ENCODE measurements around the gene LRP8. TPM values are rescaled to one million over a fixed set of nuclear protein-coding genes. Genes with fewer than 3 reads are reported as not detected.

Gene LRP8
- polyA plus RNA-seq, 5 donors, result 7.5 to 13.5 (median 10.1) TPM

GRCh38 chr1:53262000-53262399 is 65.9 kb downstream of the LRP8 start:
- no peak for DNase-seq

DNA sequence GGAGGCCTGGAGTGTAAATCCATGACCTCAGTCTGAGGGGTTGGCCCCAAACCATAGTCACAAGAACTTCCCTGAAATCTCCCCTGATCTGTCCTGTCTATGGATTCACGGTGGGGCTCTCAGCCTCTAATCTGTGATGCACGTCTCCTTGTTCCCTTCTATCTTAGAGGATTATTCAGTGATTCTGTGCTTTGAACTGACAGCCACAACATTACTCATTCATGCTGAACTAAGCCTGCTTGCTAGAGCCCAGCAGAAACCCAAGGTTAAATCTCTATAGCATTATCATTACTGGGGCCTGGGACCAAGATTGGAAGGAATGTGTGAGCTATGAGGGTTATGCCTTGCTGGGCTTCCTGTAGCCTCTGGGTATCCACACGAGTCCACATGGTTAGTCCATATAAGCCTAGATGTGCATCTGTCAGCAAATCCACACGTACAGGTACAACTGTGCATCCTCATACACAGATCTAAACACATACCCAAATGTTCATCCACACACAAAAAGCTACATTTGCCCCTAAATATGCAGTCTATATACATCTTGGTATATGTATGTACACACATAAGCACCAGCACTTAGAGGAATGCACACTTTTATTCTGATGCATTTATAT is 67.1 kb downstream of the LRP8 start:
- DNase-seq, result no peak

- no peak for DNase-seq
These were observed 67.9 kb downstream of the LRP8 start for GRCh38 chr1:53259932-53260331.

DNA sequence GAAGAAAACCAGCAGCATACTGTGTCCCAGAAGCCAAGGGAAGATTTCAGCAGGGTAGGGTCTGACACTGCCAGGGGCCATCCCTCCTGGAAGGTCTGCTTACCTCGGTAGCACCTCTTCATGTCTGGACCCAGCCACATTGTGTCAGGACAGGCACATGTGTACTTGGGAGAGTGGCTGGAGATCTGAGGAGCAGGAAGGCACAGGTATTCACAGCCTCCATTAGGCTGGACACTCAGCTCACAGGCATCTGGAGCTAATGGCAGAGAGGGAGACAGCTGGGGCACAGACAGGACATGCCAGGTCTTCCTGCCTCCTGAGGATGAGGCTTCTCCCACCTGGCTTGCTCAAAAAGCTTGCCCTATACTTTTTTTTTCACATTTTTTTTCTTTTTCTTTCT is 69.7 kb downstream of the LRP8 start:
- DNase-seq, result no peak

DNA sequence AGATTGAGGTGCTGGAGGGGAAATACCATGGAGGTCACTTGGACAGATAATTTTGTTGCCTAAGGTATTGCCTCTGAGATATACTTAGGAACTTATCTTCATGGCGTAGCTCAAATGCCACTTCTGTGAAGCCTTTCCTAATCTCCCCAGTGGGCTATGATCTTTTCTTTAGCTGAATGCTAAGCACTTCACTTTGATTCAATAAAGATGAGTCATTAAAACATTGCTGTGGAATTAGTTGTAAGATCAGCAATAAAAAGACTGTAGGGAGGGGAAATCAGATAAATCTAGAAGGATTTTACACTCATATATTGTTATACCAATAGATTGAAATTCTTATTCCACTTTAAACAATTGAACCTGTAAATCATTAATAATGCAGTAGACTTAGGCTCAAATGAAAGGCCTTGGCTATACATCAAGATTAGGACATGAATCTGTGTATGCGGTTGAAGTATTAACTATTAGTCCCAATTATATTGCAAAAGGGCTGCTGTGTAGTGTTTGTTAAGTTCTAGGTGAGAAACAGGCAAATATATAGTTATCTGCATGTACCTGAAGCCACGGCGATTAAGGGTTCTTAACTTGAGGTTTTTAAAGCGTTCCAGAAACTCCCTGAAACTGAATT is 70.3 kb downstream of the LRP8 start:
- DNase-seq, result no peak

DNA sequence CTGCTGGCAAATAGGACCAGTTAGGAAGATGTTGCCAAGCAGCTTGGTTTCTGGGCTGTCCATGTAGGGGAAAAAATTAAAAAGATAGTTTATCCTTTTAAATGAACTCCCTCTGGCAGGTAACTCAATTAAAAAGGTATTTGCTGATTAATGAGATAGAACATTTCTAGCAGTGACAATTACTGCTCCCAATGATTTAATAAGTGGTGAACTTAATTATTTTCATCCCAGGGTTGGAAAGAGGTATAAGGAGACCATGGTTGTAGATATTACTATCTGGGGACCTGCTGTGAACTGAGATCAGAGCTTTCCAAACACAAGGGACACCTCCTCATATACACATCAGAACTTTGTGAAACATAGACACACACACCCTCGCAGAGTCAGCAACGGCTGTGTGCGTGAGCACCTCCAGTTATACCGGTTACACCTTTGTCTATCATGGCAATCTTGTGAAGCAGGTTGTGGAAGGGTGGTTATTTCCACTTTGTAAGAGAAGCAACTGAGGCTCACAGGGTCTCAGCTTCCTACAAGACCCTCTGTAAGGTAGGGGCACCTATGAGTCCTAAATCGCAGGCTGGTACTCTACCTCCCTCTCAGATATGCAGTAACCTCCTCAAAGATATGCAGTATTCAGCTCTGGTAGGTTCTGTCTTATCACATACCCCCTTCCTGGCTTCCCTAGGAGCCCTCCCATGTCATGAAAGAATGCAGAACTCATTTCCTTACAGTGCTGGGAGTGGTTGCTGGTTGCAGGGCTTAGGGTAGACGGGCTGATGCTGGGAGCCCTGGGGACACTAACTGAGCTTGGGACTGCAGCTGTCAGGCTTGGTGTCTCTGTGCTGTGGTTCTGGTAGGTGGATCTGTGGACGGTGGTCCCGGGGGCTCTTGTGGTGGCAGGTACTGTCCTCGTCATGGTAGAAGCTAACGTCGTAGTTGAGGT is 71.1 kb downstream of the LRP8 start:
- DNase-seq, result no peak

DNA sequence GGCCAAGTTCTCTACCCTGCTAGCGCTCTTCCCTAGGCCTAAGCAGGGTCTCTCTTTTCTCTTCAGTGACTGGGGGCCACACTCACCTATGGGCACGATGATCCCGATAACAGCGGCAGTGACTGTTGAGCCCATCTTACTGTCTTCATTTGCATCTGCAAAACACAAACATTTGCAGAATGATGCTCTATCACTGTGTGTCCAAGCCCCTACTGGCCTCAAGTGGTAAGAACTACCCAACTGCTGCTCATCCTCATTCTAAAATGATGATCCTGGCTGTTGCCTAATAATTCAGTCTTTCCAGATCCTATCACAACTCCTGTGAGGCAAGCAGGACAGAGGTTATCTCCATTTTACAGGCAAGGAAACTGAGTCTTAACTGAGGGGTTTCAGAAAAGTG is 72.8 kb downstream of the LRP8 start:
- no peak for DNase-seq

GRCh38 chr1:53254011-53254640 is 73.7 kb downstream of the LRP8 start:
- no peak for DNase-seq

- DNase-seq, result no peak
These were observed 77.5 kb downstream of the LRP8 start for GRCh38 chr1:53250325-53250724.

GRCh38 chr1:53249706-53250105 is 78.2 kb downstream of the LRP8 start:
- no peak for DNase-seq

GRCh38 chr1:53246261-53247134 is 81.4 kb downstream of the LRP8 start:
- DNase-seq, result no peak

GRCh38 chr1:53244141-53244540 is 83.7 kb downstream of the LRP8 start:
- no peak for DNase-seq

DNA sequence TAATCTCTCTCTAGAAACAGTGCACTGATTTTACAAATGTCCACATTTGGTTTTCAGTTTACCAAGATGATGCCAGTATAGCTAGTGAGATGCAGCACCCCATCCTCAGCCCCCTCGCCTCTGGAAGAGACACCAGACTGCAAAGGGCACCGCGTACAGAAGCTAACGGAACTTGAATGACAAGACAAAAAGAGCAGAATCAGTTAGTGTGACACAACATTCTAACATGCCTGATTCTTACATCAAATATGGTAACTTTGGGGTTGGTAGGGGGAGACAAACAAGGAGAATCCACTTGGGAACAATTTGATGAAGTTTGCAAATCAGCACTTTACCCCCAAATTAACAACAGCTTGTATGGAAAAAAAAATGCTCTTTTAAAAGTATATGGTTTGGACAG is 85.5 kb downstream of the LRP8 start:
- no peak for DNase-seq

DNA sequence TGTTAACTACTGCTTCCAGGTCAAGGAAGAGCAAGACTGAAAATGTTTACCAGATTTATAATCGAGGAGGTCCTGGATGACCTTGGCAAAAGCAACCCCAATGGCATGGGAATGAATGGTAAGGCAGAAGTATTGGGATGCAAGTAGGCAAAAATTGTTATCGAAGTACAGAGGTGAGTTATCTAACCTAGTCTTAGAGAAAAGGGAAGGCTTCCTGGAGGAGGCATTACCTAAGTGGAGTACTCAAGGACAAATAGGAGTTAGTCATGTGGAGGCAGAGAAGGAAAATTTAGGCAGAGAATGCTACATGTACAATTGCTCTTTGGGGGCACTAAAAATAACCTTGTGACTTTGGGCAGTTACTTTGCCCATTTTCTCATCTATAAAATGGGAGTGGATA is 86.0 kb downstream of the LRP8 start:
- no peak for DNase-seq

DNA sequence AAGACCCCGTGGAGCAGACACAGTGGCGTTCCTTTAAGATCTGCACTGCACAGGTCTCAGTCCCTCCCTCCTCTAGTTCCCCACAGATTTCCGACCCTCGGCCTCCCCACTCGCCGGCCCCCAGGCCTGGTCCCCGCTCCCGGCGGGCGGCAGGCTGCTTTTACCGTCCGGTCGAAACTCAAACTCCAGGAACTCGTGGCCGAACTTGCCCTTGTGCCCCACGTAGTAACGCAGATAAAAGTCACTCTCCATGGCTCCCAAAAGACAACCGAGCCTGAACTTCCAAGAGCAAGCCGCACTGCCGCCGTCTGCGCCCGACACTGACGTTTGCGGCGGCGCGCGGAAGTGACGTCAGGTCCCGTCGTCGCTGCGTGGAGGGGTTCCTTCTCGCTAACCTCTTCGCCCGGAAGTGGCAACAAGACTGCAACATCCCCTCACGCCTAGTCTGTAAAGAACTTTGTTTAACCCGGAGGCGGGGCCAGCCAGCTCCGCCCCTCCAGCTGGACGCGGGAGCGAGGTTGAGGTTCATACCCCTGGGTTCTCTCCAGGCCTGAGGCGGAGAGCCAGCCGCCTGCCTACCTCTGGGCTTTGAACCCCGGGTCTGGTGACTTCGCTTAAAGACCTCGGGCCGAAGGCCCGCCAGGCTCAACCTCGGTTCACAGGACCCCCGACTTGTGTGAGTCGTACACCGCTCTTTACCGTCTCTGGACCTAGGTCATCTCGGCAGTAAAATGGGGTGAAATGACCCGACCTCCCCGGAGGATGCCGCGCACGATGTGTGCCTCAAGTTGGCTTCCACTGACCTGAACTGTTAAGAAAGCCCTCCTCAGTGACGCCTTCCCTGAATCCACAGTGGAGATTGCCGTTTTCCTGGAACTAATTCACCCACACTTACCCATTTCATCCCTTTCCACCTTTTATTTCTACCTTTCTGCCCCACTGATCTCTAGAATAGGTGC is 89.4 kb downstream of the LRP8 start, which contains the start of gene MAGOH:
TSS of gene MAGOH (minus strand) at position 322 of the 959 bp plus-strand sequence. CDS start at position 252, 70 bp downstream.
- peak; percentile 94 to 95 for DNase-seq

GRCh38 chr1:53237638-53238037 is 90.2 kb downstream of the LRP8 start:
- no peak for DNase-seq

DNA sequence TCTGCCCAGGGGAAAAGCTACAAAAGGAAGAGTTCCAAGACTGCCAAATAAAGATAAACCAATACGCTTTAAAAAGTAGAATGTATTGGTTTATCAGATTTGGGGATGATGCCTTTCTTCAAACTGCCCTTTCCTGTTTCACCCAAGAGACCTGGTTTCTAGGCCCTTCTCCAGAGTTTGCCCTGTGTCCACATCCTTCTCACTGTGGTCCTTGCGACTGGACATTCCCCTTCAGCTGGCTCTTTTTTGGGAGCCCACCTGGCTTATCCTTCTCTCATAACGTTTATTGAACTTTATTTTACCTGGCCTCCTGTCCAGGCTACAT is 106.9 kb downstream of the LRP8 start:
- no peak for DNase-seq

DNA sequence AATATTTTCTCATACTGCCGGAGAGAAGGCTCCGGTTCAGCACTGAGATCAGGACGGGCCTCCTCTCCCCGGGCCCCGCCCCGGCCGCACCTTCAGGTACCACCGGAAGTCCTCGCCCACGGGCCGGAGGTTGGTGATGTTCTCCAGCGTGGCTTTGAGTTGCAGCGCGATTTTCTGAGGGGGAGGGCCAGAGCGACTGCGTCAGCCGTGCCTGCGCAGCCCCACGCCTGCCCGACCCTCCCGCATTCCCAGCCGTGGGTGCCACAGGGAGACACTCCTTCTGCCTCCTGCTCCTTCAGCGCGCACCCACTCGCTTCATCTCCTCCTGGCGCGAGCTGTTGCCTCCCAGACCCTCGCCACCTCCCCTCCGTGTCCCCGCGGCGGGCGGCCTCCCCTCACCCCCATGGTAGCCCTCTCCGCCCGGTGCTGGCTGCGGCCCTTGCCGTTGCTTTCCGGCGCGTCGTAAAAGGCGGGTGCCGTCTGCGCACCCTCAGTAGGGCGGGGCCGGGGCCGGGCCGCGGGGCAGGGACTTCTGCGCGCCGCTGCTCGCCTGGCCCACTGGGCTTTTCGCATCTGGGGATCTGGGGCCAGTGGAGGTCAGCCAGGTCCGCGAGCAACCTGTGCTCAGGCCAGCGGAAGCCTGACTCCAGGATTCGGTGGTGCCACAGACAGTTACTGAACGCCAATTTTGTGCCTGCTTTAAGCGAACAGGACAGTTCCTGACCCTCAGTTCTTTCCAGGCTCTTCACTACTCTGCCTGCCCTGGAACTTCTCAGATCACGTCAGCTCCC is 107.5 kb downstream of the LRP8 start, which contains the start of gene CZIB:
TSS of gene CZIB (minus strand) at position 464 of the 791 bp plus-strand sequence. CDS start at position 405, 59 bp downstream.
- peak; percentile 90 to 96 for DNase-seq

GRCh38 chr1:53219711-53220110 is 108.2 kb downstream of the LRP8 start:
- no peak for DNase-seq

Data from right lung (tissue), 5 donors.